Activated CD4-positive, alpha-beta T cell treated with anti-CD3 and anti-CD28 coated beads, Interleukin-2, Interleukin-6, amounts not matched to agents 100 ng/mL and 50 ng/mL, durations not matched to agents 16 hours and 8 hours (primary cell): ENCODE results near the gene MVK.

ENCODE experiments used
- DNase-seq: peaks from one replicate; pipeline ENCODE4 v3.0.0-alpha.2; 2020

MVK gene

DNA sequence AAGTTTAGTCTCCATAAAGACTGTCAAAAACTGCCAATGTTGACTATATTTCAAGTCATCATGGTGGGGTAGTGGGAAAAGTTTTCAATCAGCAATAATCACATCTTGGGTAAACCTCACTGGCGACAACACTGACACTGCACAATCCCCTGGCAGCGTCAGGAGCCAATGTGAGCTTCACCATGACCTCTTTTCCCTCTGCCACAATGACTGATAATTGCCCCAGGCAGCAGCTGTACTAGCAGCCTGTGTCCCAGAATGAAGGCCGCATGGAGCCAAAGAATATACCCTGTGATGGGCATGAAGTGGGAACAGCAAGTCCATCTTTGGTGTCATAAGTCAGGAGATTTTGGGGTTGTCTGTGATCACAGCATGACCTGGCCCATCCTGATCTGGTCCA is 5.6 kb upstream of the MVK start:
- DNase-seq = no peak

- no peak for DNase-seq
Observed at GRCh38 chr12:109568486-109568885, 5.1 kb upstream of the MVK start.

- no peak for DNase-seq
Observed at GRCh38 chr12:109571773-109572505, 1.7 kb upstream of the MVK start.

DNA sequence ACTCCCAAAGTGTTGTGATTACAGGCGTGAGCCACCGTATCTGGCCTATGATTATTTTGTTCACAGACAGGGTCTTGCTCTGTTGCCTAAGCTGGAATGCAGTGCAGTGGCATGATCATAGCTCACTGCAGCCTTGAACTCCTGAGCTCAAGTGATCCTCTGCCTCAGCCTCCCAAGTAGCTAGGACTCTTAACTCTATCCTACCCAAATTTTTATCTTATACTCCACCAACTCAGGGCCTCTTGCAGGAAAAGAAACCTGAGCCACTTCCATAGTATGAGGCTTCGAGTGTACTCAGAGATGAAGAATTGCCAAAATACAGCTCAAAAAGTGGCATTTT is 1.1 kb upstream of the MVK start:
- no peak for DNase-seq

GRCh38 chr12:109573914-109574244 is 285 bp downstream of the MVK start:
- DNase-seq = no peak

DNA sequence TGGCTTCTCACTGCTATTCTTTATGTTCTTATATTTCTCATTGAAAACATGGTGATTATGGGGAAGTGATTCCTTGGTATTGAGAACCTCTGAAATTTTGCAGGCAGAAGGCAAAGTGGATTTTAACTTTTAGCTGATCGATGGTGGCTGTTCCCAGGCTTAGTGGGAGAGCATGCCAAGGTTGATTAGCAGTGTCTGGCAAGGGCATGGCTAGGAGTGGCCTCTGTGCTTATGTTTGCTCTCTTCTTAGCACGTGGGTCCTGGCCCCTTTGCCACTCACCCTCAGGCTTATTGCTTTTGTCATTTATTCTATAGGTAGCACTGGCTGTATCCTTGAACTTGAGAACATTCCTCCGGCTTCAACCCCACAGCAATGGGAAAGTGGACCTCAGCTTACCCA is 2.1 kb downstream of the MVK start:
- DNase-seq = no peak

DNA sequence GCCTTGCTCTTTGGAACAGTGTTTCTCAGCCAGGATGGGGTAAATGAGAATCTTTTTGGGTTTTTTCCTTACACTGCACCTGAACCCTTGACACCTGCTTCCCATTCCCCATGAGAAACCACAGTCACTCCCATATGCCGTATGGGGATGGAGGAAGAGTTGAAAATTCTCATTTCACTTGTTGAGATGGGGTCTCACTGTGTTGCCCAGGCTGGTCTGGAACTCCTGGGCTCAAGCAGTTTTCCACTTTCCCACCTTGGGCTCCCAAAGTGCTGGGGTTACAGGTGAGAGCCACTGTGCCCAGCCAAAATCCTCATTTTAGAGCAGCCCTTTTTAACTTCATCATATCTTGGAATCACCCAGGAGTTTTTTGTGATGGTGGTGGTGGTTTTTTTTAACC is 3.7 kb downstream of the MVK start:
- DNase-seq = no peak

- no peak for DNase-seq
Observed at GRCh38 chr12:109578330-109578927, 4.8 kb downstream of the MVK start.

GRCh38 chr12:109579639-109580038 is 6.0 kb downstream of the MVK start:
- no peak for DNase-seq

DNA sequence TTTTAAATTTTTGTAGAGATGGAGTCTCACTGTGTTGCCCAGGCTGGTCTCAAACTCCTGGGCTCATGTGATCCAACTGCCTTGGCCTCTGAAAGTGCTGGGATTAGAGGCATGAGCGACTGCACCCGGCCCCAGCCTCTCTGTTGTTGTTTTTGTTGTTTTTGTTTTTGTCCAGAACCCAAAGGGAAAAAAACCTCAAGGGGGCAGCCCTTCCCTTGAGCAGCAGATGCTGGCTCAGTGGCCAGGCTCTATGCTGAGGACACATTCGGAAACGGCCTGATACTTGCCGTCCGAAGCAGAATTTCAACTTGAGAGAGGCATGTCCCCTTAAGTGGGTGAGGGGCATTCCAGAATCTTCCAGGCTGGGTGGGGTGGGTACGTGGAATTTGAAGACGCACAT is 6.7 kb downstream of the MVK start:
- DNase-seq = no peak

GRCh38 chr12:109580684-109581333 is 7.2 kb downstream of the MVK start:
- no peak for DNase-seq

DNA sequence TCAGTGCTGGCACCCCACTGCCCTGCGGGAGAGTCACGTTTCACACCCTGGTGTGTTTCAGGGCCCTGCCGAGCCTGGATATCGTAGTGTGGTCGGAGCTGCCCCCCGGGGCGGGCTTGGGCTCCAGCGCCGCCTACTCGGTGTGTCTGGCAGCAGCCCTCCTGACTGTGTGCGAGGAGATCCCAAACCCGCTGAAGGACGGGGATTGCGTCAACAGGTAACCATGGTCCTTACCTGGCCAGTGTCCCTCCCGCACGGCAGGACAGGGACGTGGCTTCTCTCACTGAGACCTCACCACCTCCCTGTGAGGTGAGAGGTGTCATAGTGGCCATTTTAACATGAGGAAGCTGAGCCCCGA is 7.7 kb downstream of the MVK start:
- DNase-seq = no peak

DNA sequence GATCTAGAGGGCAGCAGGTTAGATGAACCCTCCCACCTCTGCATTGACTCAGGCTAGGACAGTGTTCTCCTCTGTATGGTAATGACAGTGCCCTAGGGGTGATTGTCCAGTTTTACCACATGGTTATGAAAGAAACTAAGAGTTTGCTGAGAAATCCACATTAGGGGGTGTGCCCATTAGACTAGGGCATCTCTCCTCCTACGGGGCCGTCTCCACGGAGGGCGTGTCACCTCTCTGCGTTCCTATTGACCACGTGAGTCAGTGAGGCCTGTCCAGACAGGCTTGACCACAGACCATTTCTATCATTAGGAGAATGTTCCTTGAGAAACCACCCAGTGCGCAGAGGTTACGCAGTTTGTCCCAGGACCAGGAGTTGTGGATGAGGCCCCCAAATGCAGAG is 8.3 kb downstream of the MVK start:
- DNase-seq = no peak

- DNase-seq = no peak
Observed at GRCh38 chr12:109582636-109583035, 9.0 kb downstream of the MVK start.

- no peak for DNase-seq
Observed at GRCh38 chr12:109583733-109584132, 10.1 kb downstream of the MVK start.

DNA sequence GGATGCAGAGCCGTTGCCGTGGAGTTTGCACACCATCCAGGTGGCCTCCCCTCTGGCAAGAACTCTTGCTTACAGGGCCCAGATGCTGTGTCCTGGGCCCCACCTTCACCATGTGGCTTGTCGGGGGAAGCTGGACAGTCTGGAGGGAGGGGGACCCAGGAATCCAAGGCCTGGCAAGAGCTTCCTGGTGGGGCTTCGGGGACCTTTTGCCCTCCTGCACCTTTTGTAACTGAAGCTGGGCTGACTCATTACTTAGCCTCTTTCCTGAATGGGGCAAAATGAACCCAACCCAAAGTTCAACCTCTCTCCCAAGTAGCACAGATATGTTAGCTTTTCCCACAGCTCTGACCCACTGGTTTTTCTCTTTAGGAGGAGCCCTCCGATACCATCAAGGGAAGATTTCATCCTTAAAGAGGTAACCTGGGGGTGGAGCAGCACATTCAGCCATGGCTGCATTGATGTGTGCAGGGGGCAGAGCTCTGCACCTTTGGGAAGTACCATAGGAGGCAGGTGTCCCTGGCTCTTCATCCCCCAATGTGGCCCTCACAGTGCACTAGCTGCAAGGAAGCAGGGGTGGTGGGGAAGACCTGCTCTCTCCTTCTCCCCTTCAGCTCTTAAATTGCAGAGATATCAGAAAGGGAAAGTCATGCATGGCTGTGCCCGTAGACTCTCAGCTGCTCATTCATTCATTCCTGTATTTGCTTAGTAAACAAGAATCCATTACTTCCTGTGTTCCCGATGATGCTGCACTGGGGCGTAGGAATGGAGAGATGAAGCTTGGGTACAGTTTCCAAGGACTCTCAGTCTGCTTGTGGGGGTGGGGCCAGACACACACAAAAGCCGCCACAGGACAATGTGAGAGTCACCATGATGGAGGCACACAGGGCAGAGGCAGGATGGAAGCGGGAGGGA is 13.0 kb downstream of the MVK start:
- no peak for DNase-seq

DNA sequence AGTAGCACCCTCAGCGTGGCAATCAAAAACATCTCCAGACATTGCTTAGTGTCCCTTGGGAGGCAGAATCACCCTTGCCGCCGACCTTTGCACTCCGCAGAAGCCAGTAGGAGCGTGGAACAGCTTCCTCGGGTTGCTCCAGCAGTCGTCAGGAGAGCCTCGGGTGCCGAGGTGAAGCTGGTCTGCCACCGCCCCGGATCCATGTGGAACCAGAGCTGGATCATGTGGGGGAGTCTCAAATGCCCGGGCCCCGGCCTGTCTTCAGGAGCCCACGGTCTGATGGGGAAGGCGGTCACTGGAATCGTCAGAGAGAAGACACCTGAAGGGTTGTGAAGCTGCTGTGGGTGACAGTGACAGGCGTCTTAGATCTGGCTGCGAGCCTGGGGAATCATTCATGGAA is 14.3 kb downstream of the MVK start:
- no peak for DNase-seq

- no peak for DNase-seq
Observed at GRCh38 chr12:109588461-109589239, 15.1 kb downstream of the MVK start.

GRCh38 chr12:109589240-109589590 is 15.6 kb downstream of the MVK start:
- no peak for DNase-seq

DNA sequence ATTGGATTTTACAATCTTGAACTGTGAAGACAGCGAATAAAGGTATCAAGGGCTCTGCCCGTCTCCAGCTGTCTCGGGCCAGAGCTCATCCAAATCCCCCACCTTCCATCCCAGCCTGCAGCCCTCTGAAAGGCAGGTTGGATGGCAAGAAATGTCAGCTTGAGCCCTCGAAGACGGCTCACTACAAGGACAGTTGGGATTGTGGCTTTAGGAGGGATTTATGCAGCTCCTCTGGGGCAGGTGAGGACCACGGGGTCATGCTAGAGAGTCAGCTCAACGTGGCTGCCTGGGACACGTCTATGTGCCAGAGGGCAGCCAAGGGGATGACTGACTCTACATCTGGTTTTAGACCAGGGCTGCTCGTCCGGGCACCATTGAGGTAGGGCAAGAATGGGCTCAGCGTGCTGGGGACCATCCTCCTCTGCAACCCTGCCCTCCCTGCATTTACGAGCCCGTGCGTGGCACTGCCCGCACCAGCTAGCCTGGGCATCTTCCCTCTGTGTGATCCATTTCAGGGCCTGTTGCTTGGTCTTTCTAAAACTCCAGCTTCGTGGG is 16.2 kb downstream of the MVK start:
- DNase-seq = no peak

DNA sequence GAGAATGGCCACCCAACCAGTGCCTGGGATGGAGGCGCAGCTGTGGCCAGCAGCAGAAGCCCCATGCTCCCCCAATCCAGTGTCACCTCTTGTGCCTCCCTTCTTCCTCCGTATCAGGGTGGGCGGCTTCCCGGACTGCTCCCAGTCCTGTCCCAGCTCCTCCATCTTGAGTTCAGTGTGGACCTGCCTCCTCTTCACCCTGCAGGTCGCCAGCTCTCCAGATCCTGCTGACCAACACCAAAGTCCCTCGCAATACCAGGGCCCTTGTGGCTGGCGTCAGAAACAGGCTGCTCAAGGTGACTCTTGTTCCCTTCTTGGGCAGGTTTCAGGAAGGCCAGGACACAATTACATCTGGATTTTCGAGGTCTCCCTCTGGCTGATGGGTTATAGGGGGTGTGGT is 17.0 kb downstream of the MVK start:
- DNase-seq = no peak

- DNase-seq = no peak
Observed at GRCh38 chr12:109591041-109591440, 17.4 kb downstream of the MVK start.
